HS-27A (cell line): ENCODE data around the gene DIMT1.

Source experiments
- DNase-seq: peaks from one replicate; pipeline ENCODE4 v3.0.0-alpha.2; 2012; ENCODE audit warnings: low read depth, missing footprints

DIMT1 gene

DNA sequence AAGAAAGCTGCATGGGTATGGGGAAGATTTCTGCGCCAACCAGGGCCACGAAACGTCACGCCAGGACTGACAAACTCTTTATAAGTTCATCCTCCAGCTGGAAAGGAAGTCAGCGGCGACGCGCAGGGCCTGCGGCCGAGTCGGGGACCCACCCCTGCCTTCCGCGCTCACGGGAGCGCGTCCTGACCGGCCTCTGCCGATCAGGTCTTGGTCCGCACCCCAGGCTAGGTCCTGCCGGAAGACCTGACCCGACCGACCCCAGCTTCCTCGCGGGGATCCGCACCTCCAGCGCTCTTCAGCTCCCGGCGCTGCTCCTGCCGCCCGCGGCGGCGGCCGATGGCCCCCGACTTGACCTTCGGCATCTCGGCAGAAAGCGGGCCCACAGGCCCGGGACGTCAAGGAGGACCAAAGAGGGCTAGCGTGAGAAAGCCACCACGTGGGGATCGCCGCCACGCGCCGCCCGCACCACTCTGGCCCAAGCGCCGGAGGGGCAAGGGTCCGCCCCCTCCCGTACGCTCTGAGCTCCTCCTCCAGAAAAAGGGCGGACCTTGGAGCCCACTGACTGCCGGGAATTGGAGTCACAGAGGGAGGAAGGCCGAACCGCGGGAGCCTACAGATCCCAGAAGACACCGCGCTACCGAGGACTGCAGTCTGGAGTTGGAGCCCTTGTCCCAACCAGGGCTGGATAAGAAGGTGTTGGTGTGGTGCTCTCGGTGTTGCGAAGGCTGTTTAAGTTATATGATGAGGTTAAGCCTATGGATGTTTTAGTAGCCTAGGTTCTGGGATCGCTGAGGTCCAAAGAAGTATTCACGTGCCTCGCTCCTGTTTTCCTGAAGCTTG lies at the start of gene DIMT1:
Gene DIMT1 (minus strand): TSS at position 495 of the 840 bp plus-strand sequence. CDS start 133 bp downstream, at position 362.
- DNase-seq = peak; percentile 59

- no peak for DNase-seq
Measured at GRCh38 chr5:62450259-62450658, 46.6 kb upstream of the DIMT1 start.

- no peak for DNase-seq
Measured at GRCh38 chr5:62448528-62448927, 44.8 kb upstream of the DIMT1 start.

GRCh38 chr5:62432621-62433064 lies 28.9 kb upstream of the DIMT1 start:
- no peak for DNase-seq

GRCh38 chr5:62431735-62432620 lies 28.3 kb upstream of the DIMT1 start:
- DNase-seq = no peak

DNA sequence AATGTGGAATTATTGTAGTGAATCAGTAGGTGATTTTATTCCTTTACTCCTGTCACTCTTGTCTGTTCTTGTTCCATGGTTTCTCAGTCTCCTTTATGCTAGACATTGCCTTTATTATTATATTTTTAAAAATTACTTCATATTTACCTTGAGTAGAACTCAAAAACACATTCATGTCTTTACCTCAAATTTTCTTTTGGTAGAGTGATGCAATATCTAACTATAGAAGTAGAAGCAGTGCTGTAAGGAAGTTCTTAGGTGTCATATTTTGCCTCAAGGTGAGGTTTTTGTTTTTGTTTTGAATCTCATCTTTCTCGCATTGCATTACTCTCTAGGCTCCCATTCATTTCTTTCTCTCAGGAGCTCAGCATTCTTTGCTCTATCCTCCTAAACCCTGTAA lies 21.1 kb upstream of the DIMT1 start:
- no peak for DNase-seq

DNA sequence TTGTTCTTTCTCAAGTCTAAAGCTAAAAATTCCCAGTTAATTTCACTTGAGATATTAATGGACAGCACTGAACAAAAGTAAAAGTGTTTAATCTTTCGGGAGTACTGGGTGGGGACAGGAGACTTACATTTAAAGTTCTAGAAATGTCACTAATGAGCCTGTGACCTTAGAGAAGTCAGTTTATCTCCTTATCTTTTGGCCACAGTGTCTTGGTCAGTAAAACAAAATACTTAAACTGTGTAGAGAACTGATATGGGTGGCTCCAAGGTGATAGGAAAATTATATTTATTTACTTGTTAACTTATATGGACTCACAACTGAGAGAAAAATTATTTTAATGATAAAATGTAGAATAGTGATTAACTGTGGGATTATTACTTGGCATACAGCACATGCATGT lies 17.7 kb upstream of the DIMT1 start:
- no peak for DNase-seq

DNA sequence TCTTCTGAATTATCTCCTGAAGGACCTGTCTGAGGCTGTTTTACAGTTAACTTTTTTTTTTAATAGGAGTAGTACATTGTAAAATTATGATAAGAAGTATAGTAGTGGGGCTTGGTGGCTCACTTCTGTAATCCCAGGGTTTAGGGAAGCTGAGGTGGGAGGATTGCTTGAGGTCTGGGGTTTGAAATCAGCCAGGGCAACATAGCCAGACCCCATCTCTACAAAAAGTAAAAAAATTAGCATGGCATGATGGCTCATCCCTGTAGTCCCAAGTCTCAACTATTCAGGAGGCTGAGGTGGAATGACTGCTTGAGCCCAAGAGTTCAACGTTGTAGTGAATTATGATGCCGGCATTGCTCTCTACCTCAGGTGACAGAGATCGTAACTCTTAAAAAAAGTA lies 15.9 kb upstream of the DIMT1 start:
- DNase-seq = no peak

DNA sequence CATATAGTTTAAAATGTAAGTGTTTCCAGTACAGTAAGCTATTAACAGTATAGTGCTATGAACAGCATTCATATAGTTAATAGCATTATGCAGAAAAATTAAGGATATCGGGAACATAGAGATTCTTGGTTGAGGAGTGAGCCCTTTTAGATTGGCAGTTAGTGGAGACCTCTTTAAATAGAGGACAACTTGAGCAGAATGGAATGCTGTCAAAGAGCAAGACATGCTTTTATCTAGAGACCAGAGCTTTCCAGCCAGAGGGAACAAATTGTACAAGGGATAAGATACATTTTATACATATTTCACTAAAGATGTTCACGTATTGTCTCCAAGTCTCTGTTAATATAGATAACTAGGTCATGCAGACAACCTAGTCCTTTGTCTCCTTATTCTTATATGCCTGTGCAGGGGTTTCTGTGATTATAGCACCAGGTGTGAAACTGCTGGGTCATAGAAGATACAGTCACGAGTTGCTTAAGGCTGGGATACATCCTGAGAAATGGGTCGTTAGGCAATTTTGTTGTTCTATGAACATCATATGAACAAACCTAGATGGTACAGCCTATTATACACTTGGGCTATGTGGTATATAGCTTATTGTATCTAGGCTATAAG lies 14.9 kb upstream of the DIMT1 start:
- DNase-seq = no peak

GRCh38 chr5:62413711-62414110 lies 10.0 kb upstream of the DIMT1 start:
- DNase-seq = no peak

GRCh38 chr5:62412549-62413329 lies 9.0 kb upstream of the DIMT1 start, which contains the start of gene IPO11:
Gene IPO11, plus strand, starts transcription at chr5:62412763. Its CDS starts 24,517 bp downstream, at chr5:62437280.
- DNase-seq = peak; percentile 84

GRCh38 chr5:62395210-62395950 lies 8.3 kb downstream of the DIMT1 start:
- DNase-seq = no peak

- no peak for DNase-seq
Measured at GRCh38 chr5:62386824-62387223, 16.9 kb downstream of the DIMT1 start.

DNA sequence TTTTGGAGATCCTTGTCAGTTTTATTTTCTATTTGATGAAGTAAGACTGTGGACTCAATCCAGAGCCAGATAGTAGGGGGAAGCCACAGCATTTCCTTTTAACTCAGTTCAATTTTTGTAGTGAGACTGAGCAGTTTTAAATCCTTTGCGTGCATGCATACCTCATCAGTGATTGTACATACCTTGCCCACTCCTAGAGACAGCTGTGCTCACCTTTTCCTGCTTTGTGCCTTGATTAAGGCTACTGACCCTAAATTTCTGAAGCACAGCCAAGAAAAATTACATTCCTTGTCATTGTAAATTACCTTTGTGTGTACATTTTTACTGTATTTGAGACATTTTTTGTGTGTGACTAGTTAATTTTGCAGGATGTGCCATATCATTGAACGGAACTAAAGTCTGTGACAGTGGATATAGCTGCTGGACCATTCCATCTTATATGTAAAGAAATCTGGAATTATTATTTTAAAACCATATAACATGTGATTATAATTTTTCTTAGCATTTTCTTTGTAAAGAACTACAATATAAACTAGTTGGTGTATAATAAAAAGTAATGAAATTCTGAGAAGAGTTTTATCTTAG lies 17.8 kb downstream of the DIMT1 start:
- DNase-seq = no peak

- DNase-seq = no peak
Measured at GRCh38 chr5:62385131-62385530, 18.6 kb downstream of the DIMT1 start.

DNA sequence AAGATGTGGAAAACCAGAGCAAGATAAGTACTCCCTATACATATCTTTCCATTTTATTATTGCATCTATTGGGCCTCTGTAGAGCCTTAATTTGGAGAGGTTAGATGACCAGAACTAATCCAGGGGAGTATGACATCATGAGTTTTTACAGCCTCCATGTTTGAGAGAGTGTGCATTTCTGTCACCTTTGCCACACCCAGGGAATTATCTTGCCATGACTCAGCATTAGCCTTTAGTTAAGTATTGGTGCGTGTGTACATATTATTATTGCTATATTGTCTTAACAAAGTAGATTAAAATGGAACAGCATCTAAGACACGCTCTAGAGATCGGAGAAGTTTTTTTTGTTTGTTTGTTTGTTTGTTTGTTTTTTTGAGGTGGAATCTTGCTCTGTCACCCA lies 27.6 kb downstream of the DIMT1 start:
- no peak for DNase-seq

DNA sequence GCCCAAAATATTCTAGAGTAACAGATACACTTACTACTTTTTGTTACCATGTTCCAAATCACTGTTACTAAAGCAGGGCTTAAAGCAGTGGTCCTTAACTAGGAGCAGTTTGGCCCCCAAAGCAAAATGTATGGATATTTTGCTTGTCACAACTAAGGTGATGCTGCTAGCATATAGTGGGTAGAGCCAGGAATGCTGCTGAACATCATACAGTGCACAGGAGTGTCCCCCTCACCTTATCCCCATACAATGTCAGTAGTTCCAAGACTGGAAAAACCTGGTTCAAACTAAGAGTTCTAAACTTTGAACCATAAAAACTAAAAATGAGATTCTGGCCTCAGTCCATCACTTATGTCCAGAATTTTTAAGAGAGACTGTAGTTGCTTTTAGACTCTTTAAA lies 28.1 kb downstream of the DIMT1 start:
- no peak for DNase-seq

- no peak for DNase-seq
Measured at GRCh38 chr5:62374090-62374489, 29.6 kb downstream of the DIMT1 start.

- no peak for DNase-seq
Measured at GRCh38 chr5:62373382-62373781, 30.3 kb downstream of the DIMT1 start.

GRCh38 chr5:62372600-62372999 lies 31.1 kb downstream of the DIMT1 start:
- DNase-seq = no peak
